Retinal pigment epithelial cell (primary cell): ENCODE measurements around the gene GPR26.
"Not testable (repeated sequence)": the region's sequence is repeated elsewhere in the genome, so short reads cannot be mapped to it uniquely, and the experiment has no call there.

Source experiments
- DNase-seq: peaks from one replicate; pipeline ENCODE4 v3.0.0-alpha.2; 2010; ENCODE audit warnings: low read depth
- H3K4me3 ChIP-seq: 2 replicates; pipeline ENCODE4 v1.5.1; 2011; ENCODE audit warnings: mild to moderate bottlenecking, low read length, control low read depth, moderate library complexity
- TF ChIP-seq, protein P1 (sequence below): conservative IDR thresholded peaks from 2 replicates; pipeline ENCODE4 v1.5.1; 2011; ENCODE audit warnings: low read depth, low read length, control low read depth, inconsistent platforms

The GPR26 gene

GRCh38 chr10:123729523-123729922, 63.4 kb downstream of the GPR26 start:
- DNase-seq = no peak
- TF ChIP-seq, protein P1, sequence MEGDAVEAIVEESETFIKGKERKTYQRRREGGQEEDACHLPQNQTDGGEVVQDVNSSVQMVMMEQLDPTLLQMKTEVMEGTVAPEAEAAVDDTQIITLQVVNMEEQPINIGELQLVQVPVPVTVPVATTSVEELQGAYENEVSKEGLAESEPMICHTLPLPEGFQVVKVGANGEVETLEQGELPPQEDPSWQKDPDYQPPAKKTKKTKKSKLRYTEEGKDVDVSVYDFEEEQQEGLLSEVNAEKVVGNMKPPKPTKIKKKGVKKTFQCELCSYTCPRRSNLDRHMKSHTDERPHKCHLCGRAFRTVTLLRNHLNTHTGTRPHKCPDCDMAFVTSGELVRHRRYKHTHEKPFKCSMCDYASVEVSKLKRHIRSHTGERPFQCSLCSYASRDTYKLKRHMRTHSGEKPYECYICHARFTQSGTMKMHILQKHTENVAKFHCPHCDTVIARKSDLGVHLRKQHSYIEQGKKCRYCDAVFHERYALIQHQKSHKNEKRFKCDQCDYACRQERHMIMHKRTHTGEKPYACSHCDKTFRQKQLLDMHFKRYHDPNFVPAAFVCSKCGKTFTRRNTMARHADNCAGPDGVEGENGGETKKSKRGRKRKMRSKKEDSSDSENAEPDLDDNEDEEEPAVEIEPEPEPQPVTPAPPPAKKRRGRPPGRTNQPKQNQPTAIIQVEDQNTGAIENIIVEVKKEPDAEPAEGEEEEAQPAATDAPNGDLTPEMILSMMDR = no peak
- H3K4me3 ChIP-seq = no peak overlapping the region

DNA sequence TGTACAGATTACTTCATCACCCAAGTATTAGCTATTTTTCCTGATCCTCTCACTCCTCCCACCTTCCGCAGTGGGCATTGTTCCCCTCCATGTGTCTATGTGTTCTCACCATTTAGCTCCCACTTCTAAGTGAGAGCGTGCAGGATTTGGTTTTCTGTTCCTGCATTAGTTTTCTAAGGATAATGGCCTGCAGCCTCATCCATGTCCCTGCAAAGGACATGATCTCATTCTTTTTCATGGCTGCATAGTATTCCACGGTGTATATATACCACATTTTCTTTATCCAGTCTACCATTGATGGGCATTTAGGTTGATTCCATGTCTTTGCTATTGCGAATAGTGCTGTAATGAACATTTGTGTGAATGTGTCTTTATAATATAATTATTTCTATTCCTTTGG, 70.8 kb downstream of the GPR26 start:
- not testable (repeated sequence) for DNase-seq, H3K4me3 ChIP-seq

GRCh38 chr10:123741146-123741545, 75.0 kb downstream of the GPR26 start:
- TF ChIP-seq, protein P1 = no peak
- H3K4me3 ChIP-seq = no peak overlapping the region
- no peak for DNase-seq

DNA sequence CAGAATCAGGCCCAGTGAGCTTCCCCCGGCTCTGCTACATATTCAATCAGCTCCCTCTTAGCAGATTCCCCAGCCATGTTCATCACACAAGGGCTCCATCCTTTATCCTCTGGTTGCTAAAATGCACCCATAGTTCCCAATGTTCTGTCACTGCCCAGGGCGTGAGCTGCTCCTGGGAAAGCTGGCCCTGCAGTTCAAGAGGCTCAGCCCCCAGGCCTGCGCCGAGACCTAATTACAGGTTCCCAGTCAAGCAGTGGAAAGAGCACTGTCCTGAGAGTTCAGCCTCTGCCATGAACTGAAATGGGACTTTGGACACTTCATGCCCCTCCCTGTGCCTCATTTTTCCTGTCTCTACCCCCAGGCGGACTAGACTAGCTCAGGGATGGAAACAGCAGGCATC, 75.6 kb downstream of the GPR26 start:
- no peak for DNase-seq
- no peak overlapping the region for H3K4me3 ChIP-seq
- TF ChIP-seq, protein P1 = no peak

DNA sequence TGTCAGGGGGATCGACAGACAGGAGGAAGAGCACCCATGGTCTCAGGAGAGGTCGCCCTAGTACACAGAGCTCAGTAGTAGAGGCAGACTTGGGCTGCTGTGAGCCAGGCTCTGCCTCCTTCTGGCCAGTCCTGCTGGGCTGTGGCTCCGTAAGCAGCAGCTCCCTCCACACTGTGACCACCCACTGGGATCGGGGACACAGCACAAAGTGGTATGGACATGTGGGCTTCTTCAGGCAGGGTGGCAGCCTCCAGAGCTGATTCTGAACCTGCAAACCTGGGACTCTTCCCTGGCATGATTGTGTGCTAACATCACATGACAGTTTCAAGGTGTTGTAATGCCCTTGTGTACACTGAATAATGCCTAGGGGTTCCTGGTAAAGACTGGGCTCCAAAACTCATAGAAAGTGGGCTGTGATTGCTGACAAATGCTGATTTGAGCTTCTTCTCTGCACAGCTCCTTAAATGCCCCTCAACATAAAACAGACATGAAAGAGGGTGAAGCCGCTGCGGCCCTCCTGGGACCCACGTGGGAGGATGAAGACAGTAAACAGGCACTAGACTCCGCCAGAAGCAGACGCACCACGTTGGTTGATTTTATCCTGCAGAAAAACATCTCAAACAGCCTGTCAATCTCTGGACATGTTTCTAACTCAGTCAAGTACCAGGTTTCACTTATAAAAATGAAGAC, 76.7 kb downstream of the GPR26 start:
- TF ChIP-seq, protein P1 = no peak
- no peak for DNase-seq
- H3K4me3 ChIP-seq = no peak overlapping the region

DNA sequence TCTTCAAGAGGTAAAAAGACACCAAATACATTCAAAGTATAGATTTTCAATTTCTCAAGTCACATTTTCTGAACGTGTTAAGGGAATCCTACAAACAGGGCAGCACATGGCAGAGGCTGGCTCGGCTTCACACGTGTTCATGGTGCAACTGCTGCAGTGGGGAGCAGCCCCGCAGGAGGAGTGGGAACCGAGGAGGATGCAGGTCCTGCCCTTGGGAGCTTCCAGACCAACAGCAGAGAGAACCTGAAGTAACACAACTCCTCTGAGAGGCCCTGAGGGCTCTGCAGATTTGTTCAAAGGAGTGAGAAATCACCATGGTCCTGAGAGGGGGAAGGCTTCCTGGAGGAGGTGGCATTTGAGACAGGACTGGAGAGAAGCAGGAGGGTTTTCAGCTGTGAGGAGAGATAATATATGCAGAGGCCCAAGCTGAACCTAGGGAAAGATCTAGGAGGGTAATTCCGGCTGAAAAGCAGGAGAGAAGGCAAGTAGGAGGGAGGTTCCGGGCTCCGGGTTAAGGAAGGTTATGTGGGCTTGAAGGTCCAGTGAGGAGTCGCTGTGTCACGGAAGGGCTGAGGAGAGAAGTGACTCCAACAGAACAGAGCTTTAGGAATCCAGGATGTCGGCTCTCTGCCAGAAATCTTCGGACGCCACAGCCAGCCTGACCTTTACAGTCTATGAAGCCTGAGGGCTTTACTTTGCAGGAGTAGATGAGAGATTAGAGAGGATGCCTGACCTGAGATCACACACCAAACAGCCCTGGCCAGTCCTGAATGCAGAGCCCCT, 77.5 kb downstream of the GPR26 start:
- DNase-seq = no peak
- TF ChIP-seq, protein P1 = no peak
- H3K4me3 ChIP-seq = no peak overlapping the region

GRCh38 chr10:123744224-123744536, 78.0 kb downstream of the GPR26 start:
- no peak for DNase-seq
- TF ChIP-seq, protein P1 = no peak
- H3K4me3 ChIP-seq = no peak overlapping the region
